ENCODE results near the gene PDE7B. TPM values are rescaled to one million over a fixed set of nuclear protein-coding genes. Genes with fewer than 3 reads are reported as not detected.

PDE7B gene
- total and polyA plus RNA-seq, 2 of the 8 experiments (the other 6 are each of a cell fraction or from before 2014, with no cell fraction given), result not detected

DNA sequence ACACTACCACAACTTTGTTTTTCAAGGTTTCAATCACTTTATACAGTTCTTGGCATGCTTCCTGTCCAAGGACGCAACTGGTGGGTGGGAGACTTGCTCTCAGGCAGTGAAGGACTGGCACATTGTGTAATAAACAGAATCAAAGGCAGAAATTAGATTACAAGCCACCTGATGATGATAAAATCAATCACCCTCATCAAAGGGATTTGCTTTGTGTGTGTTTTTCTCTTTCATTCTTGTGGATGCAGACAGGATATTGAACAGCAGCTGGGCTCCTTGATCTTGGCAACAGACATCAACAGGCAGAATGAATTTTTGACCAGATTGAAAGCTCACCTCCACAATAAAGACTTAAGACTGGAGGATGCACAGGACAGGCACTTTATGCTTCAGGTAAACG lies 327.2 kb downstream of the PDE7B start:
- Histone ChIP-seq H2AK5ac (ENCODE audit: low read depth, low read length) (no peak overlapping the region), H3K79me2 (ENCODE audit: control insufficient read depth in 1 of 2, insufficient read depth in 2 of 2, low read length in 2 of 2) (no peaks in the 10 kb centered on the region), H3K79me1 (ENCODE audit: low read depth, low read length) (no peaks in the 10 kb centered on the region), H2BK120ac (replicated peaks; ENCODE audit: low read depth, low read length) (no peak overlapping the region), H3K9ac (replicated peaks in 1 of 4; ENCODE audit: extremely low read depth in 1 of 4, low read depth in 3 of 4, low read length in 3 of 4) (no peak overlapping the region), H3K14ac (ENCODE audit: insufficient read length) (no peak overlapping the region), H4K91ac (replicated peaks; ENCODE audit: insufficient read length, low read length) (no peak overlapping the region), H3K56ac (replicated peaks; ENCODE audit: insufficient read length, low read depth, low read length) (no peak overlapping the region), H3K36me3 (ENCODE audit: control insufficient read depth in 2 of 4, insufficient read depth in 4 of 4, low read length in 3 of 4) (no peaks in the 10 kb centered on the region), H4K20me1 (replicated peaks in 1 of 2; ENCODE audit: control insufficient read depth in 1 of 2, insufficient read depth in 2 of 2, low read length in 2 of 2) (no peaks in the 10 kb centered on the region), H3K4me3 (ENCODE audit: extremely low read depth in 1 of 4, insufficient read depth in 2 of 4, low read depth in 3 of 4, low read length in 4 of 4) (no peak overlapping the region), H3K27ac (ENCODE audit: low read depth, low read length) (no peak overlapping the region), H3K4me1 (replicated peaks in 1 of 4; ENCODE audit: control insufficient read depth in 3 of 4, insufficient read depth in 4 of 4, low read length in 3 of 4) (no peaks in the 10 kb centered on the region), H3K23ac (ENCODE audit: insufficient read length) (no peak overlapping the region), H2BK20ac (ENCODE audit: low read length) (no peak overlapping the region), H3K4ac (replicated peaks; ENCODE audit: insufficient read length, low read depth, low read length) (no peak overlapping the region), H2BK5ac (ENCODE audit: low read depth, low read length) (no peak overlapping the region), H2BK15ac (ENCODE audit: low read length) (no peak overlapping the region), H3K27me3 (replicated peaks in 1 of 4; ENCODE audit: control insufficient read depth in 3 of 4, extremely low read depth in 1 of 4, insufficient read depth in 3 of 4, low read length in 3 of 4) (no peaks in the 10 kb centered on the region), H3K23me2 (ENCODE audit: low read depth, low read length) (no peaks in the 10 kb centered on the region), H4K8ac (ENCODE audit: extremely low read depth, insufficient read depth, low read length) (no peak overlapping the region), H3K18ac (ENCODE audit: extremely low read depth, low read length) (no peak overlapping the region), H3K4me2 (ENCODE audit: insufficient read depth in 1 of 2, low read depth in 2 of 2, low read length in 2 of 2) (no peak overlapping the region), H2BK12ac (ENCODE audit: low read depth, low read length) (no peak overlapping the region), H2AFZ (ENCODE audit: low read length) (no peak overlapping the region), H4K5ac (ENCODE audit: insufficient read length, low read depth, low read length) (no peak overlapping the region), H3K9me3 (ENCODE audit: insufficient read depth in 2 of 2, low read depth in 1 of 2, low read length in 1 of 2) (no peaks in the 10 kb centered on the region)
- ChIA-PET POLR2A (ENCODE audit: partially characterized antibody) (no interaction called here), CTCF (ENCODE audit: partially characterized antibody) (interaction anchor here (1.4 kb wide), 1 partner anchor 269 kb away, joined by 3 read pairs; no protein-coding TSS in a partner anchor)
- DNase-seq (ENCODE audit: low read depth in 1 of 2, low spot score in 2 of 2) (no peak), FAIRE-seq (no peak)
- 89% methylated on average over 2 of the region's 2 CpGs; no CpG with 5 or more reads in 1 of the 2 experiments for WGBS, 2 experiments (ENCODE audit: extremely low coverage in 1 of 2, insufficient coverage in 1 of 2, insufficient read length in 1 of 2, insufficient replicate concordance in 2 of 2, low coverage in 1 of 2, low lambda C conversion rate in 2 of 2, missing lambda C conversion rate in 1 of 2)
- TF ChIP-seq SP1 (IDR thresholded peaks at IDR 0.05; ENCODE audit: low read depth, low read length) (no peak), TAF1 (IDR thresholded peaks at IDR 0.05; ENCODE audit: low read depth, low read length) (no peak), POLR2AphosphoS5 (IDR thresholded peaks at IDR 0.05; ENCODE audit: low read depth, low read length) (no peak)
- TF ChIP-seq, protein P1, sequence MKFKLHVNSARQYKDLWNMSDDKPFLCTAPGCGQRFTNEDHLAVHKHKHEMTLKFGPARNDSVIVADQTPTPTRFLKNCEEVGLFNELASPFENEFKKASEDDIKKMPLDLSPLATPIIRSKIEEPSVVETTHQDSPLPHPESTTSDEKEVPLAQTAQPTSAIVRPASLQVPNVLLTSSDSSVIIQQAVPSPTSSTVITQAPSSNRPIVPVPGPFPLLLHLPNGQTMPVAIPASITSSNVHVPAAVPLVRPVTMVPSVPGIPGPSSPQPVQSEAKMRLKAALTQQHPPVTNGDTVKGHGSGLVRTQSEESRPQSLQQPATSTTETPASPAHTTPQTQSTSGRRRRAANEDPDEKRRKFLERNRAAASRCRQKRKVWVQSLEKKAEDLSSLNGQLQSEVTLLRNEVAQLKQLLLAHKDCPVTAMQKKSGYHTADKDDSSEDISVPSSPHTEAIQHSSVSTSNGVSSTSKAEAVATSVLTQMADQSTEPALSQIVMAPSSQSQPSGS (IDR thresholded peaks at IDR 0.05; ENCODE audit: low read length), result no peak

All from H1 (cell line).